Posterior vena cava (tissue), 2 donors: ENCODE data around the gene SERPINB6. TPM values are rescaled to one million over a fixed set of nuclear protein-coding genes. Genes with fewer than 3 reads are reported as not detected.
A peak's percentile ranks its signal among the peaks of the same experiment; 100 is the strongest.
"Not testable (repeated sequence)": the region's sequence is repeated elsewhere in the genome, so short reads cannot be mapped to it uniquely, and the experiment has no call there.

Experiments used
- DNase-seq: peaks from one replicate; pipeline ENCODE4 v3.0.0-alpha.2; 2020; ENCODE audit warnings: low spot score
- intact Hi-C, 2 donors: fragments of 100-400 bp; cut with DNase I; formaldehyde crosslinking; loops; one replicate each; pipeline versions ENCODE4 v1.14.1 to v1.14.2; 2022 to 2023
- total RNA-seq, 2 donors: library from RNA; stranded (reverse); fragmentation: NEBNext Ultra II Directional; extraction: Animal tissue kit (Norgen Biotek cat#: 25700); gene quantifications; one replicate each; pipeline ENCODE4 v1.2.1, GENCODE V29; 2021
- donor health status: DM: yes; HTN: yes; CAD: no.
- donor health status: DM: yes; HTN: yes; CAD: no.

Gene SERPINB6
- total RNA-seq, 2 donors from 2014 or later = 90.7 to 98.3 TPM

- intact Hi-C loops = loop anchor here in 1 of 2 donors (5.0 kb wide), 1 partner anchor 1365 kb away; no protein-coding TSS in a partner anchor
These were observed 11.2 kb upstream of the SERPINB6 start for GRCh38 chr6:2982426-2983117.

GRCh38 chr6:2980465-2980855 is 9.1 kb upstream of the SERPINB6 start:
- no peak for DNase-seq
- intact Hi-C loops = loop anchor here in 1 of 2 donors (5.0 kb wide), 1 partner anchor 1363 kb away; no protein-coding TSS in a partner anchor

More at GRCh38 chr6:2982426-2983117, 11.2 kb upstream of the SERPINB6 start:
- DNase-seq = no peak

GRCh38 chr6:2979819-2980464 is 8.6 kb upstream of the SERPINB6 start:
- no peak for DNase-seq
- intact Hi-C loops = loop anchor here in 1 of 2 donors (5.0 kb wide), 1 partner anchor 1363 kb away; no protein-coding TSS in a partner anchor

GRCh38 chr6:2978923-2979322 is 7.6 kb upstream of the SERPINB6 start:
- no peak for DNase-seq

GRCh38 chr6:2977799-2978590 is 6.6 kb upstream of the SERPINB6 start:
- DNase-seq = no peak
- intact Hi-C loops = no loop called here

More at GRCh38 chr6:2978923-2979322, 7.6 kb upstream of the SERPINB6 start:
- intact Hi-C loops = no loop called here

- no peak for DNase-seq
- intact Hi-C loops = no loop called here
These were observed 5.9 kb upstream of the SERPINB6 start for GRCh38 chr6:2977290-2977689.

GRCh38 chr6:2976571-2977085 is 5.3 kb upstream of the SERPINB6 start:
- no peak for DNase-seq
- intact Hi-C loops = no loop called here

- intact Hi-C loops = no loop called here
- no peak for DNase-seq
These were observed 4.7 kb upstream of the SERPINB6 start for GRCh38 chr6:2976060-2976459.

- intact Hi-C loops = no loop called here
- no peak for DNase-seq
These were observed 2.3 kb upstream of the SERPINB6 start for GRCh38 chr6:2973676-2974075.

- DNase-seq, intact Hi-C loops: not testable (repeated sequence)
These were observed 1.8 kb upstream of the SERPINB6 start for GRCh38 chr6:2973180-2973579.

GRCh38 chr6:2972685-2973084 is 1.3 kb upstream of the SERPINB6 start:
- DNase-seq, intact Hi-C loops: not testable (repeated sequence)

- DNase-seq, intact Hi-C loops: not testable (repeated sequence)
These were observed 786 bp upstream of the SERPINB6 start for GRCh38 chr6:2972219-2972487.

- DNase-seq = peak; percentile 95
- intact Hi-C loops = no loop called here
These were observed 481 bp downstream of the SERPINB6 start for GRCh38 chr6:2970753-2971419.

GRCh38 chr6:2970034-2970685 is 1.2 kb downstream of the SERPINB6 start:
- intact Hi-C loops = no loop called here
- peak; percentile 56 for DNase-seq

GRCh38 chr6:2969549-2969948 is 1.8 kb downstream of the SERPINB6 start:
- DNase-seq = no peak
- intact Hi-C loops = no loop called here

- intact Hi-C loops = no loop called here
- peak; percentile 42 for DNase-seq
These were observed 2.7 kb downstream of the SERPINB6 start for GRCh38 chr6:2968600-2969135.

- intact Hi-C loops = no loop called here
- DNase-seq = no peak
These were observed 3.4 kb downstream of the SERPINB6 start for GRCh38 chr6:2967936-2968335.

- DNase-seq = no peak
- intact Hi-C loops = no loop called here
These were observed 5.0 kb downstream of the SERPINB6 start for GRCh38 chr6:2966347-2966746.
